K562 (cell line): ENCODE measurements around the gene LMTK2. TPM values are rescaled to one million over a fixed set of nuclear protein-coding genes. Genes with fewer than 3 reads are reported as not detected.

Experiments
- ATAC-seq: fragments of 200-7000 bp; cut with Tn5 transposase; 3 replicates; pipeline ENCODE4 v1.9.1; 2020; ENCODE audit warnings: moderate library complexity
- BruUV-seq: library from RNA; stranded (reverse); fragments of 400-500 nt; replicated peaks from 2 replicates; lab custom pipeline; 2021; lab: Mats Ljungman, UMichigan
- CTCF ChIA-PET: fragments of 300-600 bp; formaldehyde crosslinking; extraction: SDS; loops from one replicate; lab custom pipeline; 2021; ENCODE audit warnings: low intra/inter-chr PET ratio; lab: Yijun Ruan, JAX
- POLR2A ChIA-PET: fragments of 300-600, 350-650 bp; sonication (Branson Sonifier 250); formaldehyde crosslinking; extraction: SDS; loops from one replicate; lab custom pipeline; 2021; ENCODE audit warnings: antibody characterized with exemption, inconsistent platforms; lab: Yijun Ruan, JAX
- DNase-seq, 4 experiments: peaks; one replicate each; pipeline versions ENCODE4 v3.0.0 to v3.0.0-alpha.2; 2011 to 2018; ENCODE audit warnings: low spot score in 3 of 4, mixed read lengths in 3 of 4; ENCODE audit errors: extremely low read depth in 1 of 4
- FAIRE-seq: peaks from 2 replicates; lab custom pipeline; 2011; peaks lifted over from hg19 to GRCh38; lab: Jason Lieb, UNC
- H2AFZ ChIP-seq: 2 replicates; pipeline ENCODE4 v1.6.0; 2011; ENCODE audit warnings: low read depth, low read length, control low read depth, inconsistent platforms
- H3K27ac ChIP-seq: fragments of 200-600 bp; 3 replicates; pipeline ENCODE4 v1.8.0; 2011; ENCODE audit warnings: low read depth, mild to moderate bottlenecking, control low read depth, inconsistent platforms, low read length, moderate library complexity, mixed read lengths; ENCODE audit errors: extremely low read depth
- H3K27me3 ChIP-seq, 2 experiments: fragments of 300-600 bp in 1 of 2; 2 replicates in 1 of 2; 3 replicates in 1 of 2; pipeline versions ENCODE4 v1.6.0 to v1.8.0; 2011; ENCODE audit warnings: inconsistent platforms in 2 of 2, low read length in 2 of 2, mild to moderate bottlenecking in 1 of 2, mixed read lengths in 1 of 2, moderate library complexity in 1 of 2; ENCODE audit not compliant: control insufficient read depth in 2 of 2, insufficient read depth in 2 of 2
- H3K36me3 ChIP-seq: fragments of 300-600 bp; 3 replicates; pipeline ENCODE4 v1.8.0; 2011; ENCODE audit warnings: mild to moderate bottlenecking, low read length, inconsistent platforms; ENCODE audit not compliant: control insufficient read depth, insufficient read depth
- H3K4me1 ChIP-seq, 2 experiments: fragments of 200-600 bp in 1 of 2; replicated peaks in 1 of 2; 2 replicates in 1 of 2; 3 replicates in 1 of 2; pipeline versions ENCODE4 v1.5.1 to v1.8.0; 2011; ENCODE audit warnings: inconsistent platforms in 2 of 2, low read length in 2 of 2, mild to moderate bottlenecking in 1 of 2, mixed read lengths in 1 of 2, moderate library complexity in 1 of 2; ENCODE audit not compliant: control insufficient read depth in 2 of 2, insufficient read depth in 2 of 2
- H3K4me2 ChIP-seq: 2 replicates; pipeline ENCODE4 v1.6.1; 2011; ENCODE audit warnings: low read length, control low read depth, inconsistent platforms, mixed read lengths; ENCODE audit not compliant: insufficient read depth
- H3K4me3 ChIP-seq: fragments of 200-600 bp; sonication (generic), shearing (Covaris generic); 2 replicates; pipeline ENCODE4 v1.5.1; 2016; ENCODE audit warnings: control low read depth, inconsistent platforms
- H3K79me2 ChIP-seq: fragments of 200-600 bp; 3 replicates; pipeline ENCODE4 v1.8.0; 2011; ENCODE audit warnings: low read length, inconsistent platforms; ENCODE audit not compliant: control insufficient read depth, insufficient read depth
- H3K9ac ChIP-seq, 2 experiments: 2 replicates each; pipeline versions ENCODE4 v1.6.0 to v1.6.1; 2011; ENCODE audit warnings: low read depth in 2 of 2, low read length in 2 of 2, control low read depth in 1 of 2, inconsistent platforms in 1 of 2, mild to moderate bottlenecking in 1 of 2, mixed read lengths in 1 of 2; ENCODE audit not compliant: insufficient read depth in 1 of 2
- H3K9me1 ChIP-seq: one replicate; pipeline ENCODE4 v1.6.0; 2011; ENCODE audit warnings: inconsistent platforms, mild to moderate bottlenecking, low read length, moderate library complexity; ENCODE audit not compliant: control insufficient read depth, insufficient read depth
- H3K9me3 ChIP-seq: replicated peaks from 2 replicates; pipeline ENCODE4 v1.5.1; 2011; ENCODE audit warnings: low read depth, low read length, inconsistent platforms; ENCODE audit not compliant: control insufficient read depth, insufficient read depth
- H4K20me1 ChIP-seq: replicated peaks from 2 replicates; pipeline ENCODE4 v1.6.1; 2011; ENCODE audit warnings: low read length, inconsistent platforms, mixed read lengths; ENCODE audit not compliant: control insufficient read depth, insufficient read depth
- MLX ChIP-seq, 2 experiments: fragments of 450-650 bp in 1 of 2; sonication (generic) in 1 of 2; formaldehyde crosslinking; conservative IDR thresholded peaks; 2 replicates each; pipeline versions ENCODE4 v1.4.0 to v1.8.1; 2020 to 2022; ENCODE audit warnings: mild to moderate bottlenecking in 1 of 2, missing genetic modification reagents in 1 of 2
- POLR3G ChIP-seq: IDR thresholded peaks from 2 replicates; pipeline ENCODE4 v1.6.1; 2011; ENCODE audit not compliant: insufficient read length, insufficient replicate concordance; ENCODE audit errors: extremely low read depth
- RBM39 ChIP-seq: fragments of 200-400 bp; formaldehyde crosslinking; optimal IDR thresholded peaks from 2 replicates; pipeline ENCODE3; 2018; ENCODE audit warnings: low read depth, low read length
- REST ChIP-seq, 2 experiments: fragments of 450-650 bp; formaldehyde crosslinking in 1 of 2; IDR thresholded peaks; 2 replicates each; pipeline versions ENCODE4 v1.4.0 to v1.6.1; 2014 to 2020; ENCODE audit warnings: mild to moderate bottlenecking in 2 of 2, borderline replicate concordance in 1 of 2, low read depth in 1 of 2
- TEAD2 ChIP-seq: fragments of 450-650 bp; IDR thresholded peaks from 2 replicates; pipeline ENCODE4 v1.6.1; 2016; ENCODE audit warnings: missing genetic modification characterization, control low read depth, missing compliant biosample characterization
- ZBTB5 ChIP-seq: fragments of 450-650 bp; IDR thresholded peaks from 2 replicates; pipeline ENCODE4 v1.6.1; 2017; ENCODE audit warnings: antibody characterized with exemption
- WGBS: fragments of 100-300 bp; shearing (Covaris generic); methylation state at CpG from one replicate; pipeline ENCODE4 v1.1.6; 2016; ENCODE audit warnings: low coverage, mixed read lengths; ENCODE audit not compliant: insufficient coverage; ENCODE audit errors: missing lambda C conversion rate; 5-methylcytosine and 5-hydroxymethylcytosine counted together
- in situ Hi-C: fragments of 300-500 bp; cut with MboI; formaldehyde crosslinking; loops from 4 replicates; pipeline ENCODE4 v1.15.0; 2018; ENCODE audit warnings: inconsistent platforms, mixed read lengths
- intact Hi-C: fragments of 100-400 bp; cut with micrococcal nuclease; formaldehyde crosslinking; loops from 2 replicates; pipeline ENCODE4 v1.14.2; 2022
- polyA plus RNA-seq, 8 experiments: library from polyadenylated mRNA; depleted of rRNA in 4 of 8; stranded (reverse) in 5 of 8; unstranded in 3 of 8; fragments of >200 nt; fragmentation: Nextera tagmentation in 2 of 8; fragmentation: Illumina TruSeq in 1 of 8; extraction: Ambion mirVana in 2 of 8; extraction: Trizol in 1 of 8; gene quantifications; 2 replicates each; pipeline versions ENCODE4 v1.2.1 to v1.2.3, GENCODE V29; 2011 to 2014; ENCODE audit warnings: inconsistent platforms in 1 of 8, missing spikeins in 1 of 8
- total RNA-seq, 7 experiments: library from RNA; depleted of rRNA in 6 of 7; stranded (reverse); fragments of >200 nt in 6 of 7; fragmentation: Illumina TruSeq in 2 of 7; extraction: Trizol in 2 of 7; gene quantifications; 2 replicates each; pipeline versions ENCODE4 v1.2.1 to v1.2.3, GENCODE V29; 2011 to 2021; ENCODE audit warnings: low replicate concordance in 1 of 7

Gene LMTK2
- total and polyA plus RNA-seq, 9 of the 15 experiments (the other 6 are each of a cell fraction or from before 2014, with no cell fraction given): 0.78 to 16.4 (median 6.3) TPM

- no peaks in the 10 kb centered on the region for H3K36me3 ChIP-seq
- ChIA-PET CTCF (interaction anchor here (0.7 kb wide), 1 partner anchor 220 kb away, joined by 5 read pairs; no protein-coding TSS in a partner anchor), POLR2A (interaction anchor here (0.6 kb wide), 1 partner anchor 1135 kb away, joined by 3 read pairs; no protein-coding TSS in a partner anchor)
- no peaks in the 10 kb centered on the region for H3K79me2 ChIP-seq
- H3K9me1 ChIP-seq: no peaks in the 10 kb centered on the region
- no peak overlapping the region for H3K4me2 ChIP-seq
- H3K4me3 ChIP-seq: no peak overlapping the region
- FAIRE-seq: peak; percentile 73
- H3K27ac ChIP-seq: no peak overlapping the region
- no TSS peak for BruUV-seq
- H3K9ac ChIP-seq: no peak overlapping the region
- no peak overlapping the region for H2AFZ ChIP-seq
- ATAC-seq: peak; percentile 94
- peaks cover 0 to 18% of the 10 kb centered on the region in 2 experiments; a peak in 2 of 5 replicates for H3K4me1 ChIP-seq
- DNase-seq: peak; percentile 57 to 74 (median 67)
- intact Hi-C loops: loop anchor here (1.0 to 5.0 kb wide), 2 partner anchors 74 to 220 kb away; no protein-coding TSS in a partner anchor
- in situ Hi-C loops: no loop called here
- no peaks in the 10 kb centered on the region for H4K20me1 ChIP-seq
- WGBS: 42% methylated on average over 12 of the region's 19 CpGs
- H3K9me3 ChIP-seq: no peaks in the 10 kb centered on the region
- H3K27me3 ChIP-seq: peaks cover 0 to 7% of the 10 kb centered on the region in 2 experiments; a peak in 1 of 5 replicates
- TF ChIP-seq ZBTB5 (no peak), MLX (CRISPR knock-in tag; conservative IDR thresholded peaks at IDR 0.05) (no peak), POLR3G (no peak), TEAD2 (no peak), REST (IDR thresholded peaks at IDR 0.05; ENCODE audit: borderline replicate concordance) (peak; percentile 43; the same call in 1 of the 2 replicates), REST (CRISPR knock-in tag; IDR thresholded peaks at IDR 0.05; ENCODE audit: low read depth) (no peak), RBM39 (no peak)
These were observed 134.5 kb downstream of the LMTK2 start for GRCh38 chr7:98240961-98241673.
